M059J (cell line): ENCODE results near the gene FUT3. TPM values are rescaled to one million over a fixed set of nuclear protein-coding genes. Genes with fewer than 3 reads are reported as not detected.

Experiments
- DNase-seq: peaks from one replicate; pipeline ENCODE4 v3.0.0-alpha.2; 2012; ENCODE audit warnings: low read depth
- total RNA-seq: library from RNA; depleted of rRNA; stranded (reverse); fragments of >200 nt; shearing (Covaris generic); gene quantifications from 2 replicates; pipeline ENCODE4 v1.2.3, GENCODE V29; 2014

FUT3 gene
- total RNA-seq, 1 experiment from 2014 or later: not detected

GRCh38 chr19:5825178-5825577 is 26.1 kb downstream of the FUT3 start:
- no peak for DNase-seq

DNA sequence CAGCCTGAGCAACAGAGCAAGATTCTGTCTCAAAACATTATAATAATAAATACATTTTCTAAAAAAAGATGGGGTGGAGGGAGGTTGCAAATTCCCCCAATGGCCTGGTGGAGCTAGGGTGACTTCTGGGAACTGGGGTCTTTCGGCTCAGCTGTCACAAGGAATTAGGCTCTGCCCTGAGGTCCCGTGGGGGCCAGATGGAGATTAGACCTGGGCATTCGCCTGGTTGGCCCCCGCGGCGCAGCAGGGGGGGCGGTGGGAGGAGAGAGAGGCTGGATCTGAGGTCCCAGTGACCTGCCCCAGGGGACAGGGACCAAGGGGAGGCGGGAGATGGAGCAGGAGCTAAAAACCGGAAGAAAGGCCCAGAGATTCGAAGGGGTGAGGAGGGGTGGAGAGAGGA is 26.5 kb downstream of the FUT3 start:
- no peak for DNase-seq

DNA sequence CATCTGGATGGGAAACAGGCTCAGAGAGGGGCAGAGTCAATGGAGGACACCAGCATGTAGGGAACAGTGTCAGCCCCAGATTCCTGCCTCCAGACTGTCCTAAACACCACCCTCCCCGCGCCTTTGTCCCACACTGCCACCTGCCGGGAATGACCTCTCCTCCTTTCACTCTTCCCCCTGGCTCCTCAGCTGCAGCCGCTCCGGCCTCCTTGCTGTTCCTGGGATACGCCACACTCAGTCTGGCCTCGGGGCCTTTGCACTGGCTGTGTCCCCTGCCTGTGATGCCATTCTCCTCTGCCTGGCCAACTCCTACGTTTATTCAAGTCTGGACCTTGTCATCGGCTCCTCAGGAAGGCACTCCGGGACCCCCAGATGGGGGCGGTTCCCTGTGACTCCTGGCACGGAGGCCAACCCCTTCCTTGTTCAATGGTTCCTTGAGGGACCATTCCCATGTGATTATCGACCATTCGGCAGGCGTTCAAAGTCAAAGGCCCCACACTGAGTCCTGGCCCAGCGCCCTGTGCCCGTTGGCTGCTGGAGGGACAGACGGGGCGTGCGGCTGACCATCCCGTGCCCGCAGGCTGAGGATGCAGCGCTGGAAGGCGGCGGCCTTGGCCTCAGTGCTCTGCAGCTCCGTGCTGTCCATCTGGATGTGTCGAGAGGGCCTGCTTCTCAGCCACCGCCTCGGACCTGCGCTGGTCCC is 27.5 kb downstream of the FUT3 start:
- DNase-seq: peak; percentile 33

- DNase-seq: no peak
Observed at GRCh38 chr19:5822181-5822844, 28.9 kb downstream of the FUT3 start.

DNA sequence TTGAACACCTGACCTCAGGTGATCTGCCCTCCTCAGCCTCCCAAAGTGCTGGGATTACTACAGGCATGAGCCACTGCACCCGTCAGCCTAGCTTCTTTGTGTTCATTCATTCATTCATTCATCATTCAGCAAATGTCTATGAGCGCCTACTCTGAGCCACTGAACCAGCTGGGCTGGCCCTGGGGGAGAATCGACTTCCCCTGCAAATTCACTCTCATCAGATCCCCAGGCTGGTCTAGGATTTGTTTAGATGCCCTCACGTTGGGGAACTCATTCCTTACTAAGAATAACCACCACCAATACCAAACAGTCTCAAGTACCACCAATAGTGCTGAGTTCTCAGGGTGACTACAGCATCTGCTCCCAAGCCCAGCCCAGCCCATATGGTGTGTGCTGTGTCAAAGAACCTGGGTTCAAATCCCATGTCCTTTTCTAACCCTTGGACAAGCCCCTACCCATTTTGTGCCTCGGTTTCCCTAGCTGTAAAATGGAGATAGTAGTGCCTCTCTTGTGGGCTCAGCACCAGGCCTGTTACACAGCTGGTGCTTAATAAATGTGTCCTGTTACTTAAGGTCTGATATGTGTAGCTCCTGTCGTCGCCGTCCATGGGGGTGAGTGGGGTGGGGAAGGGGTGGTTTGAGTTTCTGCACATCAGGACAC is 29.6 kb downstream of the FUT3 start:
- DNase-seq: no peak

GRCh38 chr19:5820785-5821184 is 30.5 kb downstream of the FUT3 start:
- no peak for DNase-seq

DNA sequence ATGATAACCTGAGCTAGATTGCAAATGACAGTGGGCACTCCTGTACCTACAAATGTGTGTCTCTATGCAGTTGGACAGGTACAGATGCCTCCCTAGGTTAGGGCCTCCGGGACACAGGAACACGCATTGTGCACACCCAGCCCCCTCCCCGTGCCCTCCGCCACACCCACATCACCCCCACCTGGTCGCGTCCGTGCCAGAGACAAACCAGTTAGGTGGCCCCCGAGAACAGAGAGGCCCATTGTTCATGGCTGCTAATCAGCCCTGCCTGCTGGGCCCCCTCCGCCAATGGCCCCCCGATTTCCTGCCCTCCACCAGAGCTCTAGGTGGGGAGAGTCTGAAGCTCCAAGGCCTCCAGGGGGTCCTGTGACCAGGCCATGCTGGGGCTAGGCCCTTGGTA is 32.7 kb downstream of the FUT3 start:
- DNase-seq: no peak

- no peak for DNase-seq
Observed at GRCh38 chr19:5817218-5817617, 34.0 kb downstream of the FUT3 start.

DNA sequence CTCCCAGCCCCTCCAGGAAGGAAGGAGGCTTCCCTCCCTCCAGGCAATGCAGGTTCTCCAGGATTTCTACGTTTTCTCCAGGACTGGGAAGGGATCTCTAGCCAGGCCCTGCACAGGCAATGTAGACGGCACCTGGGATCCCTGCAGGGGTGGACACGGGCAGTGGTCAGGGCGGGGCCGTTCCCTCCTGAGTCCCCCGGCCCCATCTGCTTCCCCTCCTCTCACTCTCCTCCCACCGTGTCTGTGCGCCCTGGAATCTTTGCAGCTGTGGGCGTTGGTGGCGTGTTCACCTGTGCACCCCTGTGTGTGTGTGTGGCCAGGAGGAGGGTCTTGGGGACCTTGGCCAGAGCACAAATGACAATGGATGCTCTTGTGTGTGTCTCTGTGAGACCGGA is 36.4 kb downstream of the FUT3 start:
- DNase-seq: no peak

GRCh38 chr19:5814123-5814851 is 37.0 kb downstream of the FUT3 start:
- no peak for DNase-seq

GRCh38 chr19:5811117-5811516 is 40.1 kb downstream of the FUT3 start:
- DNase-seq: no peak

- DNase-seq: no peak
Observed at GRCh38 chr19:5809469-5809868, 41.8 kb downstream of the FUT3 start.

GRCh38 chr19:5809053-5809452 is 42.2 kb downstream of the FUT3 start:
- DNase-seq: no peak

DNA sequence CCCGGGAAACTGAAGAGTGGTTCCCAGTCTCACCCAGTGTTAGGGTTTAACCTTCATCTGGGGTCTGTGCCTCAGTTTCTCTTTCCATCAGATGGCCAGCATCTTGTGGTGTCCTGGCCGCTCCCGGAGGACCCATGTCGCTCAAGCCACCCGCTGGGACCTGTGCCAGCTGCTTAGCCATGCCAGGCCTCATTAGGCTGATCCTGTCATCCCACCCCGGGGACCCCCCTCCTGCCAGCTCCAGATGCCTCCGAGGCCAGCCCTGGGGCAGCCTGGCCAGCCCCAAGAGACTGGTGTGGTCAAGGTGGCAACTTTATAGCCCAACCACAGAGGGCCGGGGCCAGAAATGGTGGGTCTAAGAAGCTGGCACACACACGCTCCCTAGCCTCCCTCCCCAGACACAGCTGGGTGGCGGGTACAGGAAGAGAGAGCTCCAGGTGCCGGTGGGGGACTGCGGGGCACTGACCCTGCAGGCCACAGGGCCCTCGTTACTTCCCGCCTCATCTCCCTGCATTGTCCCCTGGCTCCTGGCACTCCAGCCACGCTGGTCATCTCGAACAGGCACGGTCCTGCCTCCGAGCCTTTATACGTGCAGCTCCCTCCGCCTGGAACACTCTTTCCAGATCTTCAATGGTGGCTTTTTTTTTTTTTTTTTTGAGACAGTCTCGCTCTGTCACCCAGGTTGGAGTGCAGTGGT is 43.0 kb downstream of the FUT3 start:
- DNase-seq: no peak

DNA sequence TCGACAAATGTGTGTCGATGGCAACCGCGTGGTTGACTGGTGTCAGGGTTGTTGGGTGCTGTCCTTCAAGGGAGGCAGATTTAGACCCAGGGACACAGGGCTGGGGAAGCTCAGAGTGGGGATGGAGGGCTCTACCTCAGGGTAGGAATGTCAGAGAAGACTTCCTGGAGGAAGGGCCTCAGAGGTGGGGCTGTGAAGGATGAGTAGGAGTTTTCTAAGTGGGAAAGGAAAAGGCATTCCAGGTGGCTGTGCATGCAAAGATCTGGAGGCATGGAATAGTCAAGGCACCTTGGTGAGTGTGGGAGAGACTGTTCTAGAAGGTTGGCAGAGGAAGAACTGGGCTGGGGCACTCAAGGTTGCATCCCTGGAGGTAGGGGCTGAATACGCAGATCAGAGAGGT is 44.3 kb downstream of the FUT3 start:
- no peak for DNase-seq

DNA sequence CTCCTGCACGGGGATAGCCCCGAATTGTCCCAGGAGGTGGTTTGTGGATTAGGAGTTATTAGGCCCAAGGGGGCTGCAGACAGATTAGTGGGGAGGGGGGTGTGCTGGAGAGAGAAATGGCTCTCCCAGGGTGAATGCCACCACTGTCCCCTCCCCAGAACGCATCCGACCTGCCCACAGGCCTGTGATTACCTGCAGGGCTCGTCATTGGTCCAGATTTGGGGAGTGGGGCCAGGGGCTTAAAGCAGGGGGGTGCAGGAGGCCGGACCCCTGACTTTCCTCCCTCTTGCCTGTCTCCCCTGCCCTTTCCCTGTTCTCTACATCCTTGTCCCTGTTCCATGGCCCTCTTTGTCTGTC is 45.1 kb downstream of the FUT3 start:
- DNase-seq: no peak

GRCh38 chr19:5805462-5806132 is 45.7 kb downstream of the FUT3 start:
- peak; percentile 59 for DNase-seq

- no peak for DNase-seq
Observed at GRCh38 chr19:5804516-5805461, 46.5 kb downstream of the FUT3 start, which contains the start of gene NRTN. Gene NRTN, plus strand, starts transcription at chr19:5805067. Its CDS starts 19,099 bp downstream, at chr19:5824166.

- DNase-seq: peak; percentile 80
Observed at GRCh38 chr19:5803752-5804515, 47.3 kb downstream of the FUT3 start.
